ENCODE data around the gene ZNF750.
A peak's percentile ranks its signal among the peaks of the same experiment; 100 is the strongest.

Gene ZNF750

GRCh38 chr17:82839617-82840292 lies at the start of gene ZNF750:
Gene ZNF750, minus strand, starts transcription at chr17:82840022. Its CDS starts 7,568 bp downstream, at chr17:82832454.
- DNase-seq: no peak

- DNase-seq: no peak
These were observed 49.0 kb upstream of the ZNF750 start for GRCh38 chr17:82888583-82889495.

- no peak for DNase-seq
These were observed 47.7 kb upstream of the ZNF750 start for GRCh38 chr17:82887255-82888164.

- peak; percentile 64 for DNase-seq
These were observed 45.1 kb upstream of the ZNF750 start for GRCh38 chr17:82884970-82885353.

GRCh38 chr17:82884341-82884969 lies 44.6 kb upstream of the ZNF750 start:
- peak; percentile 22 for DNase-seq

- DNase-seq: peak; percentile 32
These were observed 43.7 kb upstream of the ZNF750 start for GRCh38 chr17:82883419-82884031.

GRCh38 chr17:82882715-82883418 lies 43.0 kb upstream of the ZNF750 start:
- peak; percentile 90 for DNase-seq

- no peak for DNase-seq
These were observed 42.3 kb upstream of the ZNF750 start for GRCh38 chr17:82881900-82882714.

- DNase-seq: no peak
These were observed 41.6 kb upstream of the ZNF750 start for GRCh38 chr17:82881324-82881823.

- no peak for DNase-seq
These were observed 41.0 kb upstream of the ZNF750 start for GRCh38 chr17:82880620-82881323.

- no peak for DNase-seq
These were observed 39.4 kb upstream of the ZNF750 start for GRCh38 chr17:82879241-82879640.

- no peak for DNase-seq
These were observed 38.7 kb upstream of the ZNF750 start for GRCh38 chr17:82878527-82878926.

GRCh38 chr17:82876602-82877379 lies 37.0 kb upstream of the ZNF750 start:
- no peak for DNase-seq

- DNase-seq: no peak
These were observed 36.3 kb upstream of the ZNF750 start for GRCh38 chr17:82876149-82876548.

GRCh38 chr17:82875407-82875856 lies 35.6 kb upstream of the ZNF750 start:
- DNase-seq: no peak

- DNase-seq: no peak
These were observed 34.4 kb upstream of the ZNF750 start for GRCh38 chr17:82874011-82874835.

GRCh38 chr17:82873521-82873920 lies 33.7 kb upstream of the ZNF750 start:
- no peak for DNase-seq

All from CD4-positive, alpha-beta T cell treated with Interleukin-17A for 4 hours (primary cell).